ENCODE measurements around the gene TENT5A.

TENT5A gene

DNA sequence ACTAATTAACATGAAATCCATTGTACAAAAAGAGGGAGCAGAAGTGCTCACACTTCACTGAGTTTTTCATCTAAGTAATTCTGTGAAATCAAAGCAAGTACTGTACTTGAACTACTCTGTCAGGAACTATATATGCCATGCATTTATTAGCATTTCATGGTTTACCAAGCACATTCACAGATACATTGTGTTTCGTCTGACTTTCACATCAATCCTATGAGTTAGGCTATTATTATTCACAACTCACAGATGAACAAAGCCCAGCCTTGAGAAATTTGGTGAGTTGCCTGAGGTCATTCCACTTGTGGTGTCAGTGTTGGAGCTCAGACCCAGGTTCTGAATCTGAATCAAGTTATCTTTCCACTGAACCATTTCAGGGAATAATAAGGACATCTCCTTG lies 33.7 kb upstream of the TENT5A start:
- peaks cover 3% of the 10 kb centered on the region for H3K4me1 ChIP-seq (ENCODE audit: control insufficient read depth, insufficient read depth, low read length)
- H3K9me3 ChIP-seq (ENCODE audit: control insufficient read depth, insufficient read depth, low read depth, low read length), result no peaks in the 10 kb centered on the region
- no peak overlapping the region for H3K27ac ChIP-seq (ENCODE audit: extremely low read depth, low read depth, low read length)
- ChIA-PET CTCF (no interaction called here), POLR2A (no interaction called here)
- H3K4me3 ChIP-seq (ENCODE audit: low read depth, low read length), result no peak overlapping the region
- H3K36me3 ChIP-seq (ENCODE audit: control insufficient read depth in 2 of 2, insufficient read depth in 1 of 2, low read length in 2 of 2), result no peaks in the 10 kb centered on the region
- no peak for TF ChIP-seq ZNF394 (tag by site-specific recombination; IDR thresholded peaks at IDR 0.05; ENCODE audit: borderline replicate concordance)
- no peak for TF ChIP-seq ZFP37 (tag by site-specific recombination; IDR thresholded peaks at IDR 0.05)

DNA sequence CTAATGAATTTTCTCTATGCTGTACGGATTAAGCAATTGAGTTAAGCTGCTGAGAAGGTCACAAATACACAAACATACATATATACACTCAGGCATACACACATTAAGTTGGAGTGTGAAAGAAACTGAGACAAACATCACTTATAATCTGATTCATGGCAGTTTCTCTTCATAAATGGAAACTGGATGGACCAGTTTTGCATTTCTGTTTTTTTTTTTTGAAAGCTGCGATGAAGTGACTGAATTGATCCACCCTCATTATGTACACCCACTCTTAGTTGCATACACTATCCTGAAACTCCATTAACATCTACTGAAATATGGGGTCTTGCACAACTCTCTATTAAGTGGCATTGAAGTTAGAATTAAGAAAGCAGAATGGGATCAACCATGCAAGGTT lies 32.9 kb upstream of the TENT5A start:
- CTCF ChIA-PET, result interaction anchor here (0.7 kb wide), 1 partner anchor 123 kb away, joined by 3 read pairs; no protein-coding TSS in a partner anchor
- H3K36me3 ChIP-seq (ENCODE audit: control insufficient read depth in 2 of 2, insufficient read depth in 1 of 2, low read length in 2 of 2), result no peaks in the 10 kb centered on the region
- H3K27ac ChIP-seq (ENCODE audit: extremely low read depth, low read depth, low read length), result no peak overlapping the region
- no peak for TF ChIP-seq ZNF623 (tag by site-specific recombination; IDR thresholded peaks at IDR 0.05)
- no peak for TF ChIP-seq ZNF266 (tag by site-specific recombination; IDR thresholded peaks at IDR 0.05; ENCODE audit: low read depth)
- no peak for TF ChIP-seq IKZF3 (tag by site-specific recombination; IDR thresholded peaks at IDR 0.05)
- TF ChIP-seq, protein P1, sequence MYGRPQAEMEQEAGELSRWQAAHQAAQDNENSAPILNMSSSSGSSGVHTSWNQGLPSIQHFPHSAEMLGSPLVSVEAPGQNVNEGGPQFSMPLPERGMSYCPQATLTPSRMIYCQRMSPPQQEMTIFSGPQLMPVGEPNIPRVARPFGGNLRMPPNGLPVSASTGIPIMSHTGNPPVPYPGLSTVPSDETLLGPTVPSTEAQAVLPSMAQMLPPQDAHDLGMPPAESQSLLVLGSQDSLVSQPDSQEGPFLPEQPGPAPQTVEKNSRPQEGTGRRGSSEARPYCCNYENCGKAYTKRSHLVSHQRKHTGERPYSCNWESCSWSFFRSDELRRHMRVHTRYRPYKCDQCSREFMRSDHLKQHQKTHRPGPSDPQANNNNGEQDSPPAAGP (tag by site-specific recombination; IDR thresholded peaks at IDR 0.05), result no peak
- no peak for TF ChIP-seq ZNF248 (tag by site-specific recombination; IDR thresholded peaks at IDR 0.05)
- no peaks in the 10 kb centered on the region for H3K9me3 ChIP-seq (ENCODE audit: control insufficient read depth, insufficient read depth, low read depth, low read length)
- peaks cover 3% of the 10 kb centered on the region for H3K4me1 ChIP-seq (ENCODE audit: control insufficient read depth, insufficient read depth, low read length)
- H3K4me3 ChIP-seq (ENCODE audit: low read depth, low read length), result no peak overlapping the region
- POLR2A ChIA-PET, result no interaction called here

DNA sequence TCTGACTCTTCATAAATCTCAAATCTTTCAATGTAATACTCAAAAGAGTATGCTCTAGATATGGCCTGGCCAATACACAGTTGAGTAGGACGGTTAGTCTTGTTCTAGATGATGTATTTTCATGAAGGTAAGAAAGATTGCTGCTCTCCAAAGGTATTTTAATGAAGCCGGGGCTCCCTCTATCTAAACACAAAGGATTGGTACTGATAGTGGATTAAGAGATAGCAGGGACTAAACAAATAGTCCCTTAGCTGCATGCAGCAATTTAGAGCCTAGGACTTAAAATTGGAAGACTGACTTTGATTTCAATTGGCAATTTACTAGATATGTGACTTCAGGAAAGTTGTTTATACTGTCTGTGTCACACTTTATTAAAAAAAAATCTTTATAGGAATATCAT lies 31.4 kb upstream of the TENT5A start:
- Histone ChIP-seq H3K36me3 (ENCODE audit: control insufficient read depth in 2 of 2, insufficient read depth in 1 of 2, low read length in 2 of 2) (no peaks in the 10 kb centered on the region), H3K27ac (ENCODE audit: extremely low read depth, low read depth, low read length) (no peak overlapping the region), H3K4me3 (ENCODE audit: low read depth, low read length) (no peak overlapping the region), H3K4me1 (ENCODE audit: control insufficient read depth, insufficient read depth, low read length) (peaks cover 3% of the 10 kb centered on the region), H3K9me3 (ENCODE audit: control insufficient read depth, insufficient read depth, low read depth, low read length) (no peaks in the 10 kb centered on the region)
- CTCF ChIA-PET, result interaction anchor here (1.5 kb wide), 1 partner anchor 1282 kb away, joined by 6 read pairs; the partner anchor contains the start of gene UBE3D
- POLR2A ChIA-PET, result no interaction called here
- TF ChIP-seq ZSCAN30 (tag by site-specific recombination; IDR thresholded peaks at IDR 0.05), result no peak
- no peak for TF ChIP-seq ZNF843 (tag by site-specific recombination; IDR thresholded peaks at IDR 0.05)
- TF ChIP-seq, protein P2, sequence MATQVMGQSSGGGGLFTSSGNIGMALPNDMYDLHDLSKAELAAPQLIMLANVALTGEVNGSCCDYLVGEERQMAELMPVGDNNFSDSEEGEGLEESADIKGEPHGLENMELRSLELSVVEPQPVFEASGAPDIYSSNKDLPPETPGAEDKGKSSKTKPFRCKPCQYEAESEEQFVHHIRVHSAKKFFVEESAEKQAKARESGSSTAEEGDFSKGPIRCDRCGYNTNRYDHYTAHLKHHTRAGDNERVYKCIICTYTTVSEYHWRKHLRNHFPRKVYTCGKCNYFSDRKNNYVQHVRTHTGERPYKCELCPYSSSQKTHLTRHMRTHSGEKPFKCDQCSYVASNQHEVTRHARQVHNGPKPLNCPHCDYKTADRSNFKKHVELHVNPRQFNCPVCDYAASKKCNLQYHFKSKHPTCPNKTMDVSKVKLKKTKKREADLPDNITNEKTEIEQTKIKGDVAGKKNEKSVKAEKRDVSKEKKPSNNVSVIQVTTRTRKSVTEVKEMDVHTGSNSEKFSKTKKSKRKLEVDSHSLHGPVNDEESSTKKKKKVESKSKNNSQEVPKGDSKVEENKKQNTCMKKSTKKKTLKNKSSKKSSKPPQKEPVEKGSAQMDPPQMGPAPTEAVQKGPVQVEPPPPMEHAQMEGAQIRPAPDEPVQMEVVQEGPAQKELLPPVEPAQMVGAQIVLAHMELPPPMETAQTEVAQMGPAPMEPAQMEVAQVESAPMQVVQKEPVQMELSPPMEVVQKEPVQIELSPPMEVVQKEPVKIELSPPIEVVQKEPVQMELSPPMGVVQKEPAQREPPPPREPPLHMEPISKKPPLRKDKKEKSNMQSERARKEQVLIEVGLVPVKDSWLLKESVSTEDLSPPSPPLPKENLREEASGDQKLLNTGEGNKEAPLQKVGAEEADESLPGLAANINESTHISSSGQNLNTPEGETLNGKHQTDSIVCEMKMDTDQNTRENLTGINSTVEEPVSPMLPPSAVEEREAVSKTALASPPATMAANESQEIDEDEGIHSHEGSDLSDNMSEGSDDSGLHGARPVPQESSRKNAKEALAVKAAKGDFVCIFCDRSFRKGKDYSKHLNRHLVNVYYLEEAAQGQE (tag by site-specific recombination; IDR thresholded peaks at IDR 0.05), result no peak
- TF ChIP-seq, protein P3, sequence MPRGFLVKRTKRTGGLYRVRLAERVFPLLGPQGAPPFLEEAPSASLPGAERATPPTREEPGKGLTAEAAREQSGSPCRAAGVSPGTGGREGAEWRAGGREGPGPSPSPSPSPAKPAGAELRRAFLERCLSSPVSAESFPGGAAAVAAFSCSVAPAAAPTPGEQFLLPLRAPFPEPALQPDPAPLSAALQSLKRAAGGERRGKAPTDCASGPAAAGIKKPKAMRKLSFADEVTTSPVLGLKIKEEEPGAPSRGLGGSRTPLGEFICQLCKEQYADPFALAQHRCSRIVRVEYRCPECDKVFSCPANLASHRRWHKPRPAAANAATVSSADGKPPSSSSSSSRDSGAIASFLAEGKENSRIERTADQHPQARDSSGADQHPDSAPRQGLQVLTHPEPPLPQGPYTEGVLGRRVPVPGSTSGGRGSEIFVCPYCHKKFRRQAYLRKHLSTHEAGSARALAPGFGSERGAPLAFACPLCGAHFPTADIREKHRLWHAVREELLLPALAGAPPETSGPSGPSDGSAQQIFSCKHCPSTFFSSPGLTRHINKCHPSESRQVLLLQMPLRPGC (tag by site-specific recombination; IDR thresholded peaks at IDR 0.05), result no peak
- TF ChIP-seq, protein P4, sequence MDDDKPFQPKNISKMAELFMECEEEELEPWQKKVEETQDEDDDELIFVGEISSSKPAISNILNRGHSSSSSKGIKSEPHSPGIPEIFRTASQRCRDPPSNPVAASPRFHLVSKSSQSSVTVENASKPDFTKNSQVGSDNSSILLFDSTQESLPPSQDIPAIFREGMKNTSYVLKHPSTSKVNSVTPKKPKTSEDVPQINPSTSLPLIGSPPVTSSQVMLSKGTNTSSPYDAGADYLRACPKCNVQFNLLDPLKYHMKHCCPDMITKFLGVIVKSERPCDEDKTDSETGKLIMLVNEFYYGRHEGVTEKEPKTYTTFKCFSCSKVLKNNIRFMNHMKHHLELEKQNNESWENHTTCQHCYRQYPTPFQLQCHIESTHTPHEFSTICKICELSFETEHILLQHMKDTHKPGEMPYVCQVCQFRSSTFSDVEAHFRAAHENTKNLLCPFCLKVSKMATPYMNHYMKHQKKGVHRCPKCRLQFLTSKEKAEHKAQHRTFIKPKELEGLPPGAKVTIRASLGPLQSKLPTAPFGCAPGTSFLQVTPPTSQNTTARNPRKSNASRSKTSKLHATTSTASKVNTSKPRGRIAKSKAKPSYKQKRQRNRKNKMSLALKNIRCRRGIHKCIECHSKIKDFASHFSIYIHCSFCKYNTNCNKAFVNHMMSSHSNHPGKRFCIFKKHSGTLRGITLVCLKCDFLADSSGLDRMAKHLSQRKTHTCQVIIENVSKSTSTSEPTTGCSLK (tag by site-specific recombination; IDR thresholded peaks at IDR 0.05), result no peak
- TF ChIP-seq ZBTB1 (tag by site-specific recombination; IDR thresholded peaks at IDR 0.05), result no peak
- no peak for TF ChIP-seq ZNF214 (tag by site-specific recombination; IDR thresholded peaks at IDR 0.05; ENCODE audit: borderline replicate concordance)
- no peak for TF ChIP-seq ZNF2 (tag by site-specific recombination; IDR thresholded peaks at IDR 0.05)
- TF ChIP-seq ZBTB17 (tag by site-specific recombination; IDR thresholded peaks at IDR 0.05), result no peak
- no peak for TF ChIP-seq ZNF529 (tag by site-specific recombination; IDR thresholded peaks at IDR 0.05; ENCODE audit: insufficient replicate concordance)
- TF ChIP-seq ZNF561 (tag by site-specific recombination; IDR thresholded peaks at IDR 0.05; ENCODE audit: borderline replicate concordance), result no peak
- no peak for TF ChIP-seq ZNF830 (tag by site-specific recombination; IDR thresholded peaks at IDR 0.05; ENCODE audit: low read depth)
- TF ChIP-seq SP3 (tag by site-specific recombination; IDR thresholded peaks at IDR 0.05), result no peak
- TF ChIP-seq, protein P5, sequence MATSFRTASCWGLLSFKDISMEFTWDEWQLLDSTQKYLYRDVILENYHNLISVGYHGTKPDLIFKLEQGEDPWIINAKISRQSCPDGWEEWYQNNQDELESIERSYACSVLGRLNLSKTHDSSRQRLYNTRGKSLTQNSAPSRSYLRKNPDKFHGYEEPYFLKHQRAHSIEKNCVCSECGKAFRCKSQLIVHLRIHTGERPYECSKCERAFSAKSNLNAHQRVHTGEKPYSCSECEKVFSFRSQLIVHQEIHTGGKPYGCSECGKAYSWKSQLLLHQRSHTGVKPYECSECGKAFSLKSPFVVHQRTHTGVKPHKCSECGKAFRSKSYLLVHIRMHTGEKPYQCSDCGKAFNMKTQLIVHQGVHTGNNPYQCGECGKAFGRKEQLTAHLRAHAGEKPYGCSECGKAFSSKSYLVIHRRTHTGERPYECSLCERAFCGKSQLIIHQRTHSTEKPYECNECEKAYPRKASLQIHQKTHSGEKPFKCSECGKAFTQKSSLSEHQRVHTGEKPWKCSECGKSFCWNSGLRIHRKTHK (tag by site-specific recombination; IDR thresholded peaks at IDR 0.05), result no peak
- no peak for TF ChIP-seq ZNF530 (tag by site-specific recombination; IDR thresholded peaks at IDR 0.05; ENCODE audit: low read depth)
